Neural crest cell (in vitro differentiated cells): ENCODE results near the gene LPP. TPM values are rescaled to one million over a fixed set of nuclear protein-coding genes. Genes with fewer than 3 reads are reported as not detected.

Experiments
- DNase-seq: peaks from one replicate; pipeline ENCODE4 v3.0.0; 2021; ENCODE audit warnings: low read depth, mixed read lengths, low spot score
- H3K27ac Mint-ChIP-seq: one replicate; pipeline ENCODE4 v1.8.0; 2021; ENCODE audit warnings: mild to moderate bottlenecking, mixed read lengths; ENCODE audit not compliant: unreplicated experiment
- H3K27me3 Mint-ChIP-seq: 2 replicates; pipeline ENCODE4 v1.8.0; 2021; ENCODE audit warnings: low read depth, mild to moderate bottlenecking, mixed read lengths
- H3K36me3 Mint-ChIP-seq: 2 replicates; pipeline ENCODE4 v1.8.0; 2021; ENCODE audit warnings: low read depth, mild to moderate bottlenecking, mixed read lengths
- H3K4me1 Mint-ChIP-seq: 2 replicates; pipeline ENCODE4 v1.8.0; 2021; ENCODE audit warnings: mixed read lengths
- H3K4me3 Mint-ChIP-seq: one replicate; pipeline ENCODE4 v1.8.0; 2021; ENCODE audit warnings: mild to moderate bottlenecking, mixed read lengths
- H3K9me3 Mint-ChIP-seq: 2 replicates; pipeline ENCODE4 v1.8.0; 2021; ENCODE audit warnings: mixed read lengths
- CTCF ChIP-seq: fragments of 200-600 bp; sonication (generic); conservative IDR thresholded peaks from 2 replicates; pipeline ENCODE4 v1.5.0; 2021; ENCODE audit warnings: antibody characterized with exemption, mild to moderate bottlenecking
- total RNA-seq: library from RNA; stranded (reverse); gene quantifications from 2 replicates; pipeline ENCODE4 v1.2.1, GENCODE V29; 2021

The LPP gene
- total RNA-seq, 1 donor from 2014 or later, result 38.7 TPM

- H3K4me1 Mint-ChIP-seq, result peaks cover 11% of the 10 kb centered on the region
These were observed 634.7 kb downstream of the LPP start for GRCh38 chr3:188788621-188789081.

GRCh38 chr3:188789251-188789650, 635.3 kb downstream of the LPP start:
- Mint-ChIP-seq H3K27me3 (no peaks in the 10 kb centered on the region), H3K4me3 (no peak overlapping the region), H3K36me3 (no peaks in the 10 kb centered on the region), H3K4me1 (peaks cover 11% of the 10 kb centered on the region), H3K9me3 (no peaks in the 10 kb centered on the region), H3K27ac (no peak overlapping the region)
- no peak for TF ChIP-seq CTCF
- no peak for DNase-seq

More at GRCh38 chr3:188788621-188789081, 634.7 kb downstream of the LPP start:
- peaks cover 3% of the 10 kb centered on the region for H3K36me3 Mint-ChIP-seq
- H3K9me3 Mint-ChIP-seq, result peaks cover 4% of the 10 kb centered on the region
- H3K27ac Mint-ChIP-seq, result no peak overlapping the region
- no peak overlapping the region for H3K4me3 Mint-ChIP-seq
- no peaks in the 10 kb centered on the region for H3K27me3 Mint-ChIP-seq
- TF ChIP-seq CTCF, result no peak
- no peak for DNase-seq

- Mint-ChIP-seq H3K4me1 (peaks cover 11% of the 10 kb centered on the region), H3K4me3 (no peak overlapping the region), H3K27me3 (no peaks in the 10 kb centered on the region), H3K36me3 (peaks cover 2% of the 10 kb centered on the region), H3K9me3 (no peaks in the 10 kb centered on the region), H3K27ac (peak overlapping the region; percentile 1)
- no peak for TF ChIP-seq CTCF
- DNase-seq, result no peak
These were observed 637.4 kb downstream of the LPP start for GRCh38 chr3:188791311-188791710.

GRCh38 chr3:188792793-188793192, 638.8 kb downstream of the LPP start:
- H3K4me3 Mint-ChIP-seq, result no peak overlapping the region
- H3K27ac Mint-ChIP-seq, result no peak overlapping the region
- peaks cover 2% of the 10 kb centered on the region for H3K36me3 Mint-ChIP-seq
- H3K9me3 Mint-ChIP-seq, result no peaks in the 10 kb centered on the region
- peak; percentile 33 for DNase-seq
- peaks cover 19% of the 10 kb centered on the region for H3K4me1 Mint-ChIP-seq
- peak; percentile 53 for TF ChIP-seq CTCF
- H3K27me3 Mint-ChIP-seq, result no peaks in the 10 kb centered on the region

- no peak overlapping the region for H3K4me3 Mint-ChIP-seq
- H3K9me3 Mint-ChIP-seq, result no peaks in the 10 kb centered on the region
- no peak for DNase-seq
- no peak overlapping the region for H3K27ac Mint-ChIP-seq
- H3K27me3 Mint-ChIP-seq, result no peaks in the 10 kb centered on the region
- peaks cover 5% of the 10 kb centered on the region for H3K36me3 Mint-ChIP-seq
- no peak for TF ChIP-seq CTCF
- H3K4me1 Mint-ChIP-seq, result peaks cover 16% of the 10 kb centered on the region
These were observed 642.2 kb downstream of the LPP start for GRCh38 chr3:188796122-188796631.
